Germinal center (tissue), 1 donor: ENCODE measurements around the gene SLC25A53.
A peak's percentile ranks its signal among the peaks of the same experiment; 100 is the strongest.

Source experiments
- DNase-seq: peaks from one replicate; pipeline ENCODE4 v3.0.0; 2012; ENCODE audit warnings: mixed read lengths, low spot score

Gene SLC25A53, protein sequence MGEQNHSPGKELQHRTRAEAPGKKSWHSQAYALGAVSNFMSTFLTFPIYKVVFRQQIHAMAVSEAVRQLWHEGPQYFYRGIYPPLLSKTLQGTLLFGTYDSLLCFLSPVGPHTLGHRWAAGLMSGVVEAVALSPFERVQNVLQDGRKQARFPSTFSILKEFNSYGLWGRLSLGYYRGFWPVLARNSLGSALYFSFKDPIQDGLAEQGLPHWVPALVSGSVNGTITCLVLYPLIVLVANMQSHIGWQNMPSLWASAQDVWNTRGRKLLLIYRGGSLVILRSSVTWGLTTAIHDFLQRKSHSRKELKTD

DNA sequence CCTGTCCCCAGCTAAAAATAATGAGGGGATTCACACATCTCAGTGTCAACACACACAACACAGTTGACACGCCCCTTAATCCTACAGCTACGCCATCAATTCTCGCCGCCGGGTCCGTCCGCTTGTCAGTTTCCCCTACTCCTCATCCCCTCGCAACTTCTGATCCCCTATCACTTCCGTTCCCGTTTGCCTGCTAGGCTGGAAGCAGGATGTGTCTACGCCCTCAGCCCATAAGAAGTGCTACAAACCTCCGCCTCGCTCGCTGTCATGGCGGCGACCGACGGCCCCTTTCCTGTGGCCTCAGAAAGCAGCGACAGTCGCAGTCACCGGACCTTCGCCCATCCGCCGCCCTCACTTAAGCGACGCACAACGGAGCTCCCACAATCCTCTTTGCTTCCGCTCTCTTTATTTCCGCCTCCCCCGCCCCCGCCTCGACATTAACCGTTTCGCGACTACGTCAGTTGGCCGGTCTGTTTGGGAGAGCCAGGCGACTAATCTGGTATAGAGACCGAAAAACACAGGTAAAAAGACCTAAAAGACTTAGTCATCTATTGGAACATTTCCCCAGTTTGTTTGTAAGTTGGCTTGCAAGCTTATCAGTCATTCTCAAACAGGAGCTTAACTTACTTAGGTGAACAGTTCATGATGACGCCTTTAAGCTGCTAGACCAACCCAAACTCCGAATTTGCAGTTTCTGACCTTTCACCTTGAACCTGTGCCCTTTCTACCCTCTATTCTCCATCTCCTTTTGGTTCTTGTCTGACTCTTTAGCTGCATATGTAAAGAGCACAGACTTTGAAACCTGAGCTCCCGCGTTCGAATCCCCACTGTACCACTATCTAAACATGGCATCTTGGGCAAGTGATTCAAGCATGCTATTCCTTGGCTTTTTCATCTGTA, at the start of gene SLC25A53:
TSS of gene SLC25A53 (minus strand) at position 380 of the 900 bp plus-strand sequence. CDS start 51,752 bp downstream, outside the sequence.
- peak; percentile 51 for DNase-seq

DNA sequence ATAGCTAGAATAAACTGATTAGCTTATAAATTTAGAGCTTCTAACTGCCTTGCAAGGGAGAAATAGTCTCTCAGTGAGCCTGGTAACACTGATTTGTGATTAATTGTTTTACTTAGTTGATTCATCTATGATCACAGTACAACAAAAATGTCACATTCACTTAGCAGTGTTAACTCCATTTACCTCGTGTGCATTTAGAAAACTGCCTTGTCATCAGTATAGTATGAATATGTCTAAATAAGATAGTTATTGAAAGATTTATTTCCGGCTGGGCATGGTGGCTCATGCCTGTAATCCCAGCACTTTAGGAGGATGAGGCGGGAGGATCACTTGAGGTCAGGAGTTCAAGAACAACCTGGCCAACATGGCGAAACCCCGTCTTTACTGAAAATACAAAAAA, 48.7 kb upstream of the SLC25A53 start:
- DNase-seq = no peak

DNA sequence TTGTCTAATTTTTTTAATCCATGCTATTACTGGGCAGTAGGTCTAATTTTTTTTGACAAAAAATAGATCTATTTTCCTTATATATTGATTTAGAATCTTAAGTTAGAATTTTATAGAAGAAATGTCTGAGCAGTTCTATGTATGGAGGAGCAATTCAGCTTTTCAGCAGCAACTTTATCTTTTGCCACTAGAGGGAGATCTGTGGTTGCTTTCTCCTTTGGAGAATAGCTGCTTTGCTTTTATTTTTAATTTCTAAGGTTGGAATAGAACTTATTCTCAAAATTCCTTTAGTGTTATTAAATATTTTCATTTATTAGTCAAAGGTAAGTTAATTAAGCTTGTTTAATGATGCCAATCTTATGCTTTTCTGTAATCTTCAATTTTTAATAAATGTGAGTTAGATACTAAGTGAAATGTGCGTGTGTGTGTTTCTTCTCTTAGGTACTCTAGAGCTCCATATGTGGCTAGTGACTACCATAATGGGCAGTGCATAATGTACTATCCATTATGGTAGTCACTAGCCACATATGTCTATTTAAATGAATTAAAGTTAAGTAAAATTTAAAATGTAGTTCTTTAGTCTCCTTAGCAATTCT, 38.8 kb upstream of the SLC25A53 start:
- peak; percentile 5 for DNase-seq

- no peak for DNase-seq
Measured at GRCh38 chrX:104195013-104195412, 38.2 kb upstream of the SLC25A53 start.

DNA sequence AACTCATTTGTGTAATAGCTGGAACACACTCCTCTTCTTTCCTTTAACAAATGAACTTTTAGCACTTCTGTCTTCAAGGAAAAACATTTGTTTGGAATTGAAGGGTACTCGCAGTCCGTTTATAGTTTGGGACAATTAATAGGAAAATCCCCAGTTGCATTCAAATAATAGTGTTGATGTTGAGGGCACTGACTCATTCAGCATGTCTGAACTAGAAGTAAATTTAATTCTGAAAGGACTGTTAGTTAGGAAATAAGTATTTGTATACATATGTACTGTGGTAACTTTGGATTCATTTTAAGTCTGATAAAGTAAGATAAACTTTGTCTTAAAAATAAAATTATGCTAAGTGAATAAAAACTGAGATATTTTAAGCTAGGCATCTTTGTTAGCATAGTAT, 36.7 kb upstream of the SLC25A53 start:
- DNase-seq = no peak

DNA sequence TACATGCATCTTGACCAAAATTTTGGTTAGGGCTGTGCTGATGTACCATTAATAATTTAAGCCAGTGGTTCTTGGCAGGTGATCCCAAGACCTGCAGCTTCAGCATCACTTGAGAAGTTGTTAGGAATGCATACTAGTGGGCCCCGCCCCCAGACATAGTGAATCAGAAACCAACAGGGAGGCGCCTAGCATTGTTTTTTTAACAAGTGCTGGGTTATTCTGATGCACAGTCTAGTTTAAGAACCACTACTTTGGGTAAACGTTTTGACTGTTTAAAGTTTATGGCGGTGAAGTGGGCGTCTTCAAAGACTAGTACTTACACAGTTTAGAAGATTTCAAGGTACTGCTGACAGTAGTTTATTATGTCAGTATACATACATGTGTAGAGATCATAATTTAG, 33.0 kb upstream of the SLC25A53 start:
- DNase-seq = no peak

DNA sequence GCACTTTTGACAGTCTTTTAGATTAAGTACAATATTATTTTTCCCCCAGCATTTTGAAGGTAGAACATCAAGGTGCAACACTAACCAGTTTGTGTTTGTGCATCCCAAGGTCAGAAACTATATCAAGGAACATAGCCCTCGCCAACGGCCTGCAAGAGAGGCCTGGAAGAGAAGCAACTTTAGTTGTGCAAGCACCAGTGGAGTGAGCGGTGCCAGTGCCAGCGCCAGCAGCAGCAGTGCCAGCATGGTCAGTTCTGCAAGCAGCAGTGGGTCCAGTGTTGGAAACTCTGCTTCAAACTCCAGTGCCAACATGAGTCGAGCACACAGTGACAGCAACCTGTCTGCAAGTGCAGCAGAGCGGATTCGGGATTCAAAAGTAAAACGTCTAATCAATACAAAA, 31.1 kb upstream of the SLC25A53 start:
- DNase-seq = no peak

DNA sequence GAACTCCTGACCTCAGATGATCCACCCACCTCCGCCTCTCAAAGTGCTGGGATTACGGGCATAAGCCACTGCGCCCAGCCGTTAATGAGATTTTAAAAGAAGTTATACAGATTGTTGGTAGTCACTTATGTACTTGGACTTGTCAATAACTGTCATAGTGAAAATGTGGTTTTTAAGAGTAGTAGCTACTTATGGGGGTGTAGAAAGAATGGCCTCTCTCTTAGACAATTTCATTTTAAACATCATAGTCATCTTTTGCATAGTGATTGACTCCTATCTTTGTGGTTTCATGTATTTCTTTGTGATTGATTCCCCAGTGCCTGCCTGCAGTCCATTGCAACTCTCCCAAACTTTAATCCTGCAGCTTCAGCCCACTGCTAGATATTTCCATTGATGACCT, 26.9 kb upstream of the SLC25A53 start:
- DNase-seq = no peak

DNA sequence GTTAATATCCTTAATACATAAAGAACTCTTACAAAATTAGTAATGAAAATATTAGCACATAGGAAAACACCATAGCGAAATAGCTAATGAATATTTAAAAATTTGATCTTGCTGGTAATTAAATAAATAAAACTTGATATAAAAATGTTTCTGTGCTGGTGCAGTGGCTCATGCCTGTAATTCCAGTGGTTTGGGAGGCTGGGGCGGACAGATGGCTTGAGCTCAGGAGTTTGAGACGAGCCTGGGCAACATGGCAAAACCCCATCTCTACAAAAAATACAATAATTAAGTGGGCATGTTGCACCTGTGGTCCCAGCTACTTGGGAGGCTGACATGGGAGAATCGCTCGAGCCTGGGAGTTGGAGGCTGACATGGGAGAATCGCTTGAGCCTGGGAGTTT, 17.0 kb upstream of the SLC25A53 start:
- DNase-seq = no peak

DNA sequence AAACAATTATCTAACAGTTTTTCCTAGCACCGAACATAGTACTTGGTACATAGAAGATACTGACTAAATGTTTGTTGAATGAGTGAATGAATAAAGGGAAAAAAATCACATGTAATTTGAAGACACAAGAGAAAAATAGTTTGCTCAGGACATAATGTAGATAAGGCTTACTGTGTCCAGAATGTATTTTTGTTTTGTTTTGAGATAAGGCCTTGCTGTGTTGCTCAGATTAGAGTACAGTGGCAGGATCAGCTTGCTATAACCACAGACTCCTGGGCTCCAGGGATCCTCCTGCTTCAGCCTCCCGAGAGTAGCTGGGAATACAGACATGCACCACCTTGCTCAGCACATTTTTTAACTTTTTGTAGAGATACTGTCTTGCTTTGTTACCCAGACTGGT, 16.0 kb upstream of the SLC25A53 start:
- DNase-seq = no peak

- no peak for DNase-seq
Measured at GRCh38 chrX:104172121-104172520, 15.3 kb upstream of the SLC25A53 start.

- DNase-seq = no peak
Measured at GRCh38 chrX:104168127-104168526, 11.3 kb upstream of the SLC25A53 start.

DNA sequence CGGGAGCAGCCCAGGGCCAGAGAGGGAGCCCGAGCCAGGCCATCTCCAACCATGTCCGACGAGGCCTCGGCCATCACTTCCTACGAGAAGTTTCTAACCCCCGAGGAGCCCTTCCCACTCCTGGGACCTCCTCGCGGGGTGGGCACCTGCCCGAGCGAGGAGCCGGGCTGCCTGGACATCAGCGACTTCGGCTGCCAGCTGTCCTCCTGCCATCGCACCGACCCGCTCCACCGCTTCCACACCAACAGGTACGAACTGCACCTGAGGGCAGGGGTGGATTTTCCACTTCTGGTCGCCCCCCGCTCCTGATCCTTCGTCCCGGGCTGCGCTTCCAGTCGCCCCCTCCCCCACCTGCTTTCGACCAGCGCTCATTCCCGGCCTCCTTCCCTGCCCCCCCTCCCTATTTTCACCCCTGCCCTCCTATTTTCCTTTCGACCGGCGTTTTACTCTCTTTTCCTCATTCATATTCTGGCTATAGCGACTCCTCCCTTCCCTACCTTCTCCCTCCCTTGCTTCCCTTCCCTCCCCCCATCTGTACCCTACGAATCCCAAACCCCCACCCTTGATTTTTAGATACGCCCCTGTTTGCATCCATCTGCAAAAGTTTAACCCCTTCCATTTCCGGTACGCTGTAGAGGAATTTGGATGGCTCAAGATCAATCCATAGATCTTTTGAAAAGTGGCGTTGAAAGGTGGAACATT, 10.1 kb upstream of the SLC25A53 start:
- DNase-seq = no peak

DNA sequence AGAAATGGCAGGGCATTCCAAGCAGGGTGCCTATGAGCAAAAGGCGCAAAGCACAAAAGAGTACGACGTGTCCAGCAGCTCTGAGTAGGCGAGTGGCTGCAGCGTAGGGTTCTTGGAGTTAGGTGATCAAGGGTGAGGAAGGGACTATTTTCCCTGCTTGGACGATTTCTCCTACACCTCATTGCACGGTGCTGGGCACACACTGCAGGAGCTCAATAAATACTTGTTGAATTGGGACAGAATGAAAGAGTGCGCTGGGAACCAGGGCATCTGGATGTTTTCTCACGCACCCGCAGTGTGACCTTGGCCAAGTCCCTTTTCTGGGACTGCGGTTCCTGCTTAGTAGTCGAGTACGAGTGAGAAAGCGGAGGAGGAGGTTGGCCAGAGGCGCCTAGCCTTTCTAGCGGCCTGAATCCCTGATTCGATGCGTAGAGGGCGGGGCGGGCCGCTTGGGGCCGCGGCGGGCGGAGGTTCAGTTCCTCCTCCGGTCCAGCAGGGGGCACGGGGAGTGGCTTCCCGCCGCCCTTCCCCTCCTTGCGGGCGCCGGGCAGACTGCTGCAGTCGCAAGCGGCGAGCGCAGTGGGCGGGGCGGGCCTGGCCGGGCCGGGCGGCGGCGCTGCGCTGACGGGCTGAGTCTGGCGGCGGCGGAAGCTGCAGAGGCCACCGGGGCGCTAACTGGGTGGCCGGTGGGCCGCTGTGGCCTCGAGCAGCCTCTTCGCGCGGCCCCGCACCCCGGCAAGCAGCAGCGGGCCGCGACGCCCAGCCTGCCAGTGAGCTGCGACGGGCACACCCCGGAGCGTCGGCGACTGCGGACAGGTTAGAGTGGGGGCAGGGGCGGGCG, 9.3 kb upstream of the SLC25A53 start, which contains the start of gene FAM199X:
TSS of gene FAM199X (plus strand) at position 560 of the 841 bp plus-strand sequence. CDS start 333 bp downstream, outside the sequence.
- peak; percentile 87 for DNase-seq

DNA sequence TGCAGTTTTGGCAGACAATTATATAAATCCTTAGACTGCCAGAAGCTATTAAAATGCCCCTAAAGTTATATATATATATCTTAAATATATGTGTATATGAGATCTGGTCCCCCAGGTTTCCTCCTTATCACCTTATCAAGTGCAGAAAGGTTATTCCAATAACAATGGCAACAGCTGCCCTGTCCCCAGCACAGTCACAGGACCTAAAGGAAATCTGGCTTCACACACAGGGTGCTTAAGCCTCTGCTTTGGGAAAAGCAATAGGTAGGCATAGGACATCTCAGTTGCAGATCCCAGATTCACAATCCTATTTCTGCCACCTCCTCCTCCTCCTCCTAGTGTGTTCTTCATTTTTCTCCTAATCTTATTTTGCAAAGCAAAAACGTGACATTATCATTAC, 5.8 kb downstream of the SLC25A53 start:
- DNase-seq = no peak

- no peak for DNase-seq
Measured at GRCh38 chrX:104141087-104141760, 15.6 kb downstream of the SLC25A53 start.

- no peak for DNase-seq
Measured at GRCh38 chrX:104137496-104137895, 19.3 kb downstream of the SLC25A53 start.

GRCh38 chrX:104136241-104137019, 20.4 kb downstream of the SLC25A53 start:
- DNase-seq = peak; percentile 51

DNA sequence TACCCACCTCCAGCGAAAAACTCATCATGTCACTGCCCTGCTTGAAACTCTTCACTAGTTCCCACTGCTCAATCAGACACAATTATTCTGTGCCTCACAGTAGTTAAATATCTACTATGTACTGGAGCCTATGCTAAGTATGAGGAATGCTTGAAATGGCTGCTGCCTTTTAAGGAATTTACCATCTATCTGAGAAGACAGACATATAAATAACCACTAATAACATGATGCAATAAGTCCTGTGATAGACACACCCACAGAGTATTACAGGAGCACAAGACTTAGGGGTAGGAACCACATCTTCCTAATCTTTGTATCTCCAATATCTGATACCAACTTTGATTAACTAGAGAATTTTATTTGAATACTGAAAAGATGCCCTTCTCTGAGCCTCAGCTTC, 21.1 kb downstream of the SLC25A53 start:
- DNase-seq = no peak
